Ammon's horn (tissue), 1 donor: ENCODE data around the gene PDLIM4.

Experiments used
- DNase-seq: peaks from one replicate; pipeline ENCODE4 v3.0.0-alpha.2; 2016; ENCODE audit warnings: low spot score

PDLIM4 gene

DNA sequence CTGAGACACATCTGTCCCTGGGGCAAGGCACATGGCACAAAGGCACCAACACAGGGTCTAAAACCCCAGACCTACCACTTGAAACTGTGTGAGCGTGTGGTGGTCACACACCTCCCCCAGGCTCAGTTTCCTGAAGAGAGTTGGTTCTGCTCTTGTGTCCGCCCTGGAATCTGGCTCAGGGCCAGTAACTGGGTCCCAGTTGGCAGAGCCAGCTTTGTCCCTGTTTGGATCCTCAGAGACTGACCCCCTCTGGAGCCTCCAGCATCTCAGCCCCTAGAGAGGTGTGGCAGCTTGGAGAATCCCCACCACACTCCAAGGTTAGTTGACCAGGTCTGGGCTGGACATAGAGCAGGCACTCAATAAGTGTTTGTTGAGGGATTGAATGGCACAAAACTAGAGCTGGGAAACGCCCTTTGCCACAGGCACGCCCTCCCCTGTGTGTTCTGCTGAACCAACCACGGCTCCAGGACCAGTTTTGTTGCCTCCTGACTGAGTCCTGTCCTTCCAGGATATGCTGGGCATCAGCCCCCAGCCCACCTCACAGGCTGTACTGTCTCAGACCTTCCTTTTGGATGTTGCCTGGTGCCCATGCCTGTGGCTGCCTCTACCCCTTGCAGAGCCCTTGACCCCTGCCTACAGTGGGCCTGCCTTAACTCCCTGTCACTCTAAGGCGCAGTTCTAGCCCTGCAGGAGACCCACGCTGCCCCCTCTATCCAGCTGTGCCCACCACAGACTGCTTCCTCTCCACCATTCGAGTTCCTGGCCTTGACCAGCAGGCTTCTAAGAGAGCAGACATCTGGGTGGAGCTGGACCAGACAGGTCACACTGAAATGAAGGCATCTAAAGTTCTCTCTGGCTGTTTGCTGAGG lies 3.8 kb upstream of the PDLIM4 start:
- no peak for DNase-seq

DNA sequence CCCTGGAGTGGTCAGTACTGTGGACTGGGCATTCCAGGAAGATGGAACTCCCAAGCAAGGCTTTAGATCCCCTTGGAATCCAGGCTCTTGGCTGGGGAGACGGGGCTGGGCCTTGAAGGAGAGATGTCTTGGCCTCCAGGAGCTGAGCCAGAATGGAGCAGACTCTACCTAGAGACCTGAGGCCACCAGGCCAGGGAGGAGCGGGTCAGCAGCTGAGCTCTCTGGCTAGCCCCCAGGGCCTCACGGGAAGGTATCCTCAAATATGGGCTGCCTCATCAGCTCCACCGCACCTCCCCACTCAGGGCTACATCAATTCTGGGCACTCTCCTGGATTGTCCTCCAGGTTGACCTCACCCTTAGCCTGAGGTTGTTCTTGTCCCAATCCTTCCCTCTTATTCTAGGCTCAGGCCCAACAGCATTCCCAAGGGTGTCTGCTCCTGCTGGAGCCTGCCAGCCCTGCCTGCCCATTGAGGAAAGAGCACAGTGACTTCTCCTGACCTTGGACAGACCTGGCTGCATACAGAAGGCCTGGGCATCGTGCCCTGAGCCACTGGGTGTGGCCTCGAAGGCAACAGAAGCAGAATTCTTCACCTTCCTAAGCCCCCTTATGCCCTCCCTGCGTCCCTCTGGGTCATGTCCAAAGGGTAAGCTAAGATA lies 3.0 kb upstream of the PDLIM4 start:
- DNase-seq, result no peak

DNA sequence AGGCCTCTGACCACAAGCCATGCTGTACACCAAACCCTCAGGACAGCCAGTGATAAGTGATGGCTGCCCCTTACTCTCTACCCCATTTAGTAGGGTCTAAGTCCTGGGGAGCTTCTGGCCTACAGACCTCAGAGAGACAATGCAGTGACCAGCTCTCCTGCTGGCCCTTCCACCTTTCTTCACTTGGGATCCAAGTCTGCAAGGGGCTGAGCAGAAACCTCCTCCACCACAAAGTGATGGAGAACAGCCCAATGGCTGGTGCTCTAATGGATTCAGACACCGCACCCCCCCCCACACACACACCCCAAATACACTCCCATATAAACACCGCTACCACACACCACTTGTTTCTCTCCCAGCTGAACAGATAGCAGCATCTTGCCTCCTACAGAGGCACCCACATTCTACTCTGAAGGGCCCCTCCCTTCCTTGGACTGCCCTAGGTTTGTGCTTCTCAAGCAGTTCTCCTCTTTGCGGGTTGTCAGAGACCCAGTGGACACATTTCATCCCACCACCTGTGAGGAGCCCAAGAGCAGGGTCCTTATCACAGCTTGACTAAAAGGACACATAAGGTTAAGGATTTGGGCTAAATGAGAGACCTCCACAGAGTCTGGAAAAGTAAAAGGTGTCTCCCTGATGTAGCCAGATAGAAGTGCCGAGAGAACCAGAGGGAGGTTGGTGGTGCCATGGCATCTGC lies 1.3 kb upstream of the PDLIM4 start:
- DNase-seq, result no peak

DNA sequence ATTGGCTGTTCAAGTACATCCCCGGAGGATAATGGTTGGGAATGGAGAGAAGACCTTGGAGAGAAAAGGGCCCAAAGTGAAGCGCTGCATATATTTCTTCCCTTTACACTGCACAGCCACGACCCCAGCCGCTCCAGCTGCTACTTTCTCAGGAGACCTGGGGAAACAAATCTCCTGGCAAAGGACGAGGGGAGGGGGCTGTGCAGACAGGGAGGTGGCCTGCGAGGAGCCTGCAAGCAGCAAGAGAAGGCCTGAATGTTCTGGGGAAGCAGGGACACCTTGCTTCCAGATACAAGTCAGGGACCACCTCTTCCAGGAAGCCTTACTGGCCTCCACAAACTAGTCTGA lies 739 bp upstream of the PDLIM4 start:
- no peak for DNase-seq

DNA sequence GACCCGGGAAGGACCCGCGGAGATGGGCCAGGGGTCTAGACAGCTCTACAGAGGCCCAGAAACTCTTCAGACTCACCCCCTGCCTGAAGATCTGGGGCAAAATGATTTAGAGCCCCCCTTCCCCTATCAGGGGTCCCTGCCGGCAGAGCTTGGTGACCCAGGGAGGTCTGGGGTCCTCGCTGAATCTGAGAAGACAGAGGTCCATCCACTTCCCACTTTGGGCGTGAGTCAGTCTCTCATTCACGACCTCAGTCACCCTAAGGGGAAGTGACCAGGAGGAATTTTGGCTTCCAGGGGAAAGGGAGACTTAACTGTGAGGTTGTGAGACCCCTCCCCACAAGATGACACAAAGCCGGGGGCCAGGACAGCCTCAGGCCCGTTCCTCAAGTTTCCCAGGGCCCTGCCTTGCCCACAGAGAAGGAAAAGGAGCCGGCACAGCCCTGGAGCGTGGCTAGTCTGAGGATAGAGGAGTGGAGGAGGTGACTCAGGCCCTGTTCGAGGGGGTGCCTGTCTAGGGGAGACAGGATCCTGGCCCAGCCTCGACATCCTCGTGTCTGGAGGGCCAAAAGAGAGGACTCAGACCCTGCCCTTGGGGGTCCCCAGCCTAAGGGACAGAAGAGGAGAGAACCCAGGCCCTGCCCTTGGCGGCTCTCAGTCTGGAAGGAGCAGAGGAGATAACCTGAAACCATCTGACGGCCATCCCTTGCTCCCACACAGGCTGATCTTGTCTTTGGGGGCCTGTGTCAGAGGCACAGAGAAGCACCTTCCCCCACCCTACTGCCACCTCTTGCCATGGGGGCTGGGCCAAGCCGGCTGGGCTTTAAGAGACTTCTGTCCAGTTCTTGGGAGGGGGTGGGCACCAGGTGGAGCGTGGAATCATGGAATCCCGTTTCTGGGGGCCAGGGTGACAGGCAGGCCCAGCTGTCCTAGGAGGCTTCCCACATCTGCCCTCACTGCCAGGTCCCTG lies 889 bp downstream of the PDLIM4 start:
- DNase-seq, result no peak

DNA sequence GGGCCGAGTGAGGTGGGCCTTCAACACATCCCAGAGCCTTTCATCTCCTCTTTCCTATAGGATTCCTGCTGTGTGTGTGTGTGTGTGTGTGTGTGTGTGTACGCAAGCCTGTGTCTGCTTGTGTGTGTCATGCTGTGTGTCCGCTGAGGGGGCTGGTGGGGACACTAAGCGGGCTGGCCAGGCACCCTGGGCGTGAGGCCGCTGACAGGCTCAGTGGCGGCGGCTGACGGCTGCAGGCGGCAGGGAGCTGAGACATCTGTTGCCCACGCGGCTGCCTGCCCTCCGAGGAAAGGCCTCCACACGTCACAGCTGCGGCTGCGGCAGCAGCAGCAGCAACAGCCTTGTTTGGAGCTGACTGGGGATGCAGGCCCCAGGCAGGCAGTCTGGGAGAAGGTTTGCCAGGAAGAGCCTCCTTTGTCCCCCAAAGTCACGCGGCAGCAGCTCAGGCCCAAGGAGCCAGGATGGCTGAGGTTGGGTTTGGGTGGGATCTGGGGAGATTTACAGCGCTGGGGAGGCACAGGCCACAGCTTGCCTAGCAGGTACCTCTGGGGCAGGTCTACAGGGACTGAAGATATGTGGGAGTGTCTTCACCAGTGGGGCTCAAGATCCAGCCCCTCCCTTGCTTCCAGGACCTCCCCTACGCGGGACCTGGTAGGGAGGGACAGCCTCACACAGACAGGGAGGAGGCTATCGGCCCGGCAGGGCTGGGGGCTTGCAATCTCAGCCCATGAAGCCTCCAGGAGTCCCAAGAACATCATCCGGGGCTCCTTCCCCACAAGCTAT lies 1.8 kb downstream of the PDLIM4 start:
- DNase-seq, result peak; percentile 71

DNA sequence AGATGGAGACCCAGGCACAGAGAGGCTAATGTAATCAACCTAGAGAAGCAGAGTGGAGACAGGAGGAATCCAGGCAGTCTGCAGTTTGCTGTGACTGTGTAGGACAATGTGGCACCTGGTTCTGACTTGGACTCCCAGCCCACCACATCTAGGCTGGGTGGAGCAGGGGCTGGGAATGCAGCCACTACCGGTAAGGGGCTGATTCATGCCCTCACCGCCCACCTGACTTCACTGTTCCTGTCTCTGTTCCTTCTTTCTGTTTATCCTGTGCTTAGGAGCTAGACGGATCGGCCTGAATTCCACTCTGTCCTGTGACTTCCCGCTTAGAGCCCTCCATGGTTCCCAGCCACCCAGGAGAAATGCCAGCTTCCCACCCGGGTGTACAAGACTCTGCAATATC lies 2.6 kb downstream of the PDLIM4 start:
- no peak for DNase-seq

DNA sequence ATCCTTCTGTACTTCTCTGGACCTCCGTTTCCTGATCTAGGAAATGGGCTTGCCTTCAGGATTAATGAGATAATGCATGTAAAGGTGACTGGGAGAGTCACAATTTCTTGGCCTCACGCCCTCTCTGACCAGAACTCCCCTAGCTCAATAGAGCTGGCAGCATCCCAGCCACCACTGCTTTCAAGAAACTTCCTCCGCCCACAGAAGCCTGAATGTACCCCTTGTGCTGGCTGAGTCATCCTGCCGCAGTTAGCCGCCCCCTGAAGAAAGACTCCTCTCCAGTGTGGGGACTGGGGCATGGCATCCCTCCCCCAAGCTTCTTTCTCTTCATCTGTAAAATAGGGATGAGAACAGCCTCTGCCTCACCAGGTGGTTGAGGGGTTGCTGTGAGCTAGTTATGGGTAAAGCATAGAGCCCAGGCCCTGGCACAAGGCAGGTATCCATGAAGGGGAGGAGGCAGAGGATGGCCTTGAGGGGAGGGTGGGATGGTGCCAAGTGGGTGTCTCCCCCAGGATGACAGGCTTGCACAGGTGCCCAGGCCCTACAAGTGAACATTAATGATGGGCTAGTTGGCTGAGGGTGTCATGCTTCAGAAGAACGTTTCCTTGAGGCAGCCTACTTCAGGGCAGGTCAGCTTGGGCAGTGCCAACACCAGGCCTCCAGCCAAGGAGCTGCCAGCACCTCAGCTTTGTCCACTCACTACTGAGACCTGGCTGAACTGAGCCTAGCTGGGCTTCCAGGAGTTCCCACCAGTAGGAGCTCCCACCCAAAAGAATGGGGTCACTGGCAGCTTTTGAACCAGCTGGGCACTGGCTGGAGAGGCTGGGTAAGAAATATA lies 3.4 kb downstream of the PDLIM4 start:
- peak; percentile 70 for DNase-seq

DNA sequence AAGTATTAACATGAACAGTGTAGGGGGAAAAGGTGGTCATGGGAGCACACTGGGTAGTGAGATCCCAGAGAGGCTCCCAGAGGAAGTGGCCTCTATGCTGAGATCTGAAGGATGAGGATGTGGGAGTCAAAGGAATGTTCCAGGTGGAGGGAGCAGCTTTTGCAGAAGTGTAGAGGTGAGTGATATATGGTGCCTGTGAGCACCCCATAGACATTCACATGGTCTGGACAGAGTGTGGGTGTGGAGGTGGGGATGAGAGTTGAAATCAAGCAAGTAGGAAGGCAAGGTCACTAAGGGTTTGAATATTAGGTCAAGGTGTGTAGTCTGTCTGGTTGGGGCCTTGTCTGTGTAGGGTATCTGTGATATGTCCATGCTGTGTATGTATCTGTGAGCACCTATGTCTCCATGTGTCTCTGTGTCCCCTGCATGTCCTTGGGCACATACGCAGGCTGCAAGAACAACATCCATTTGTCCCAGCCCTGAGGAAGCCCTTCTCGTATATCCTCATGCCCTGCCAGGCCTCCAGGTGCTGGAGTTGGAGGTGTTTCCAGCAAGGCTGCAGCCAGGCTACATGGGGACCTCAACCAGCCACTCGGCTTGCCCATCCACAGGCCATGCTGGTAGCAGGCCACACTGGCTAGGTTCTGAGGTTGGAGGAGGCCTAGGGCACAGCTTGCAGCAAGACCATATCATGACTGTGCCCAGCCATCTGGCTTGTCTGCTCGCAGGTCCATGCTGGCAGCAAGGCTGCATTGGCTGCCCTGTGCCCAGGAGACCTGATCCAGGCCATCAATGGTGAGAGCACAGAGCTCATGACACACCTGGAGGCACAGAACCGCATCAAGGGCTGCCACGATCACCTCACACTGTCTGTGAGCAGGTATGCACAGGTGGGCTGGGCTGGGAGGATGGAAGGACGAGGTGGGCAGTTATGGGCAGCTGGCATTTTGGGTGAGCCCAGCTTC lies 4.7 kb downstream of the PDLIM4 start:
- DNase-seq, result no peak

DNA sequence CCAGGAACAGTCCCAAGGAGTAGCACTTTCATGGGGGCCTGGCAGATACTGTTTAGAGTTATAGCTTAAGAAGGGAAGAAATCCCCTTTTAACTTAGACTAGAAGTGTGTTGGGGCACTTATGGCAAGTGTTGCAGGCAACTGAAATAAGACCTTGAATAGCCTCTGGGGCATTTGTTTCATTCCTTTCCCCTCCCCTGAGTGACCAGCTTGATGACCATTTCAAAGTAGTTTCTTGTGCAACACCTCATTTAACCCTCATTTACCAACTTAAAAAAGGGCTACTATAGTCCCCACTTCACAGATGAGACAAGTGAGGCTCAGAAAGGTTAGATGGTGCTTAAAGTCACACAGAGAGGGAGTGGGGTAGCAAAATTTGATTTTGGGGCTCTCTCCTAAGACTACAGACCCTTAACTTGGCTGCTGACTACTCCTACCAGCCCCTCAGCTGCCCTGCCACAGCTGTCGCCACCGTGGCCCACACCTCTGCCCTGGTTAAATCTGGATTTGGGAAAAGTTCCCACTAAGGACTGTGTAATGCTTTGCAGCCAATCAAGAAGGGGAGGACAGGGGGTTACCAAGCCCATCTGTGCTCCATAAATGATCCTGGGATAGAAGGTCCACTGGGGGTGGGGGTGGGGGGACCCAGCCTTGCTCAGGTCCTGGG lies 5.5 kb downstream of the PDLIM4 start:
- DNase-seq, result no peak

DNA sequence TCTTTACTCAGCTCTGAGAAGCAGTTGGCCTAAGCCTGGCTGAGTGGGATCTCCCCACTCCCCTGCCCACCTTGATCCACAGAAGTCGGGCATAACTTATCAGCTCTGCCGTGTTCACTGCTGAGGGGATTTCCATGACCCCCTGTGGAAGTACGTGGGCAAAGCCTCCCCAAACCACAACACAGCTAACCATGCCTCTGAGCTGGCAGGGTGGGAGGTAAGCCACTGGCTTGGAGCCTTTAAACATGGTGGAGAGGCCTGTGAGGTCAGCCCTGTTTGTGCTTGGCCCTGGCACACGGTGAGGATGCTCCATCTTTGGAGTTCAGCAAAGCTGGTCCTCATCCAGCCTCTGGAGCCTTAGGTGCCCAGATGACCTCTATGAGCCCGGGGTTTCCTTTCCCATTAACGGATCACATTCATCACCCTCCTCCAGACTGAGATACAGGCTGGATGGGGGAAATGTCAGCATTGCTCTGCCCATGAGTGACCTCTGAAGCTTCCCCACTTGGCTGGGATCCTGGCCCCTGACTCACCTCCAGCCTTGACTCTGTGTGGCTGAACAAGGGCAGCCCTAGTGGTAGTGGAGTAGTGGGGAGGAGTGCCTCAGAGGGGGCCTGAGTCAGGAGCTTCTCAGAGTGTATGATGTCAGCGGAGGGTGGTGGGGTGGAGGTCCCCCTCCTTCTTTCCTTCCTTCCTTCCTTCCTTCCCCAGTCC lies 6.2 kb downstream of the PDLIM4 start:
- DNase-seq, result no peak

DNA sequence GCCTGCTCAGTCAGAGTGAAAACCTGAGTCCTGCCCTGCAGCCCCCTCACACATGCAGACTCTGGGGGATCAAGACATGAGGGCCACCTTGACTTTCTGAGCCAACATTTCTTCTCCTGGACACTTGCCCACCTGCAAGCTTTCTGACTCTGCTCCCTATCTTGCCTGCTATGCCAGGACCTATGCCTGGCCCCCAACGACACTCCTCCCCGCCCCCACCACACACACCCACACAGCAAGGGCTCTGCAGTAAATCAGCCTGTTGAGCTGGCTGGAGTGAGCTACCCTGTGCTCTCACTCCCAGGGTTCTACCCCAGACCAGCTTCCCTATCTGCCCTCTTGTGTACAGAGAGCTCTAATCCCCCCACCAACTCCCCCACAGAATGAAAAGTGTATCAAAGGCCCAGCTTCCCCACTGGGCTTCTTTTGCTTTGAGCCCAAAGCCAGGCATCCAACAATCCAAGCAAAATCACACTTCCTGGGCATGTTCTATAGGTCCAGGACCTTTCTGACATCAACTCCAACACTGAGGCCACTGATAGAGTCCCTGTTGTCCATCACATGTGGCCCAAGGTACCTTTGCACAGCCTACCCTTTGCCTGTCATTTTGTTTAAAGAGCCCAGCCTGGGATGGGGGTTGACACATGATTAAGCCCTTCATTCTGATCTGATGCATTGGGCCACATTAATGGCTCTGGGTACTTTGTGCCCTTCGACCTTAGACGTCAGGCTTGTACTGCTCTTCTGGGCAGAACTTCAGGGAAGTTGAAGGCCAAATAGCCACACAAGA lies 7.2 kb downstream of the PDLIM4 start:
- DNase-seq, result no peak

DNA sequence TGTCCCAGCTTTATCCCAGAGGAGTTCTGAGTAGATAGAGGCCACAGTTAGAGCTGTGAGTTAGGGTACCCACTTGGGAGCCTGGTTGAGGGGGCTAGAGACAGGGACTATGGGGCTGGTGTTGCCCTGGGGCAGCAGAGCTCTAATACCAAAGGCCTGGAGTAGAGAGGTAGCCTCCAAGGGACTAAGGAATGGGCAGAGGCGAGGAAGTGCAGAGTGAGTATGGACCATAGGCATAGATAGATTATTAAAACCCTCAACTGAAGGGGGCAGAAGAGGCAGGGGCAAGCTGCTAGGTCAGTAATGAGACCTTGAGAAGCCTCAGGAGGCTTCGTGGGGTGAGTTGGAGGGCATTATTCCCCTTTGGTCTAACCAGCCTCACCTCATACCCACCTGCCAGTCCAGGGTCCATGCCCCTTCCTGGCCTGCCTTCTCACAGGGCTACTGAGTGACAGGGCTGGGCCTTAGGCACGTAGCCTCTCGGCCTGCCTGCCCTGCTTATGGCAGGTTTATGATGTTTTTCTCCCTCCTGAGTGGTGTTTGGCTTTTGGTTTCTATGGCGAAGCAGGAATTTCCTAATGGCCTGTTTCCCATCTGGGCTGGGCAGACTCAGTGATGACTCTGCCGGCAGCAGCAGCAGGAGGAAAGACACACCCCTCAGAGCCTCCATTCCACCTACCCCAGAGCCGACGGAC lies 8.0 kb downstream of the PDLIM4 start:
- DNase-seq, result no peak

DNA sequence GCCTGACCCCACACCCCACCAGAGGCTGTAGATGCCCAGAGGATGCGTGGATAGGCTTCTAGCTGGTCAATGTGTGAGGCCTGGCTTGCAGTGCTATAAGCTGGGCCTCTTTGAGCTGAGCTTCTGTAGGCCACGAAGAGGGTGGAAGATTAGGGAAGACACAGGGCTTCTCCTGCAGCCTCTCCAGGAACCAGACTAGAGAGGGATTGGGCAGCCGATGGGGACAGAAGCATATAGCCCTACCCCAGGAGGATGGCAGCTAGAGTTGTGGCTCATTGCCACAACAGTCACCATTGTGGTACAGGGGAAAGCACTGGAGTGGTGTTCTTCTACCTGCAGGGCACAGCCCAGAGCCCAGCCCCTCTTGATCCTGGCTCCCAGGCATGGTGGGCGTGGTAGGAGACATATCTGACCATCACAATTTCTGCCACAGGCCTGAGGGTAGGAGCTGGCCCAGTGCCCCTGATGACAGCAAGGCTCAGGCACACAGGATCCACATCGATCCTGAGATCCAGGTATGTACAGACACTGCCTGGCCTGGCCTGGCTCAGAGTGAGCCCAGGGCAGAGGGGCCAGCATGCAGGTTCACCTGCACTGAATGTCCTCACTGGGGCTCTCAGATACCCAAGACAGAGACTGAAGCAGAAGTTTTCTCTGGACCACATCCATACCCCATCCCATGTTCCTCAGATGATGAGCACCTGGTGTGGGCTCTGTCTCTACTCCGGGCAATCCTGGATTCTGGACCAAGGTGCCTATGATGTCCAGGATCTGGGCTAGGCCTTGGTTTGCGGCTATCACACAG lies 8.7 kb downstream of the PDLIM4 start:
- DNase-seq, result no peak

DNA sequence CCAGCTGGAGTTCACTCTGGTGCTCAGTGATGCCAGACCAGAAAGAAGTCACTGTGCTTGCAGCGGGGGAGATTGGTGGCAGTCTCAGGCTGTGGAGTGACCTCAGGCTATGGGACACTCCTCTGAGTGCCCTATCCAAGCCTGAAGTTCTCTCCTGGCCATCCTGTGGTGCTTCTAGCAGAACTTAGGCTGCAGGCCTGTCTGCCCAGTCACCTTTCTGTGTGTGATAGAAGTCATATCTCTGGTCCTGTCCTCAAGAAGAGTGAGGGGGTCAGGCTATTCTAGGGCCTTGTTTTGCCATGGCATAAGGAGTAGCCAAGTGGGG lies 9.3 kb downstream of the PDLIM4 start:
- DNase-seq, result no peak
